Adipocyte (in vitro differentiated cells): Measurements from ENCODE around the gene TFDP1.

Source experiments
- DNase-seq: peaks from one replicate; pipeline ENCODE4 v3.0.0-alpha.2; 2015; ENCODE audit warnings: low read depth
- H3K27me3 ChIP-seq: replicated peaks from 2 replicates; pipeline ENCODE4 v1.7.0; 2013; ENCODE audit warnings: mild to moderate bottlenecking, low read length, moderate library complexity; ENCODE audit not compliant: control insufficient read depth, insufficient read depth
- H3K36me3 ChIP-seq: 2 replicates; pipeline ENCODE4 v1.7.0; 2013; ENCODE audit warnings: low read length, mild to moderate bottlenecking, moderate library complexity; ENCODE audit not compliant: control insufficient read depth, insufficient read depth, severe bottlenecking
- H3K4me1 ChIP-seq: 2 replicates; pipeline ENCODE4 v1.7.0; 2013; ENCODE audit warnings: mild to moderate bottlenecking, low read length, moderate library complexity; ENCODE audit not compliant: control insufficient read depth, insufficient read depth
- H3K4me3 ChIP-seq: 2 replicates; pipeline ENCODE4 v1.7.0; 2013; ENCODE audit warnings: mild to moderate bottlenecking, low read length, moderate library complexity
- H3K9ac ChIP-seq: 2 replicates; pipeline ENCODE4 v1.7.0; 2013; ENCODE audit warnings: mild to moderate bottlenecking, low read length, moderate library complexity
- H3K9me3 ChIP-seq: 2 replicates; pipeline ENCODE4 v1.7.0; 2013; ENCODE audit warnings: mild to moderate bottlenecking, low read length, moderate library complexity; ENCODE audit not compliant: control insufficient read depth

Gene TFDP1

GRCh38 chr13:113584205-113584869, at the start of gene TFDP1:
TSS of gene TFDP1 (plus strand) at chr13:113584753. CDS start at chr13:113585838, 1,085 bp downstream.
- Histone ChIP-seq H3K27me3 (no peaks in the 10 kb centered on the region), H3K4me1 (peaks cover 3% of the 10 kb centered on the region), H3K9ac (peak within 1 kb of the TSS; percentile 77), H3K4me3 (peak within 1 kb of the TSS; percentile 84), H3K9me3 (no peaks in the 10 kb centered on the region), H3K36me3 (peaks cover 12% of the 10 kb centered on the region)
- DNase-seq = peak; percentile 85

GRCh38 chr13:113535381-113535781, 49.2 kb upstream of the TFDP1 start:
- Histone ChIP-seq H3K27me3 (no peaks in the 10 kb centered on the region), H3K4me3 (no peak overlapping the region), H3K36me3 (peaks cover 52% of the 10 kb centered on the region), H3K4me1 (no peaks in the 10 kb centered on the region), H3K9me3 (no peaks in the 10 kb centered on the region), H3K9ac (no peak overlapping the region)
- DNase-seq = no peak

- Histone ChIP-seq H3K9me3 (no peaks in the 10 kb centered on the region), H3K27me3 (no peaks in the 10 kb centered on the region), H3K4me1 (no peaks in the 10 kb centered on the region), H3K9ac (no peak overlapping the region), H3K36me3 (peaks cover 44% of the 10 kb centered on the region), H3K4me3 (no peak overlapping the region)
- no peak for DNase-seq
These were observed 48.0 kb upstream of the TFDP1 start for GRCh38 chr13:113536461-113537110.

GRCh38 chr13:113537205-113537604, 47.3 kb upstream of the TFDP1 start:
- peaks cover 40% of the 10 kb centered on the region for H3K36me3 ChIP-seq
- no peaks in the 10 kb centered on the region for H3K9me3 ChIP-seq
- no peaks in the 10 kb centered on the region for H3K4me1 ChIP-seq
- DNase-seq = no peak
- no peaks in the 10 kb centered on the region for H3K27me3 ChIP-seq
- H3K4me3 ChIP-seq = no peak overlapping the region
- no peak overlapping the region for H3K9ac ChIP-seq

- no peaks in the 10 kb centered on the region for H3K4me1 ChIP-seq
- H3K9ac ChIP-seq = no peak overlapping the region
- no peaks in the 10 kb centered on the region for H3K9me3 ChIP-seq
- no peaks in the 10 kb centered on the region for H3K27me3 ChIP-seq
- DNase-seq = no peak
- H3K36me3 ChIP-seq = peaks cover 46% of the 10 kb centered on the region
- no peak overlapping the region for H3K4me3 ChIP-seq
These were observed 46.5 kb upstream of the TFDP1 start for GRCh38 chr13:113537909-113538688.

GRCh38 chr13:113538689-113539058, 45.9 kb upstream of the TFDP1 start:
- no peak for DNase-seq
- H3K27me3 ChIP-seq = no peaks in the 10 kb centered on the region
- H3K4me1 ChIP-seq = no peaks in the 10 kb centered on the region
- H3K36me3 ChIP-seq = peaks cover 45% of the 10 kb centered on the region
- H3K9me3 ChIP-seq = no peaks in the 10 kb centered on the region
- H3K9ac ChIP-seq = no peak overlapping the region
- no peak overlapping the region for H3K4me3 ChIP-seq

GRCh38 chr13:113539176-113539575, 45.4 kb upstream of the TFDP1 start:
- Histone ChIP-seq H3K9me3 (no peaks in the 10 kb centered on the region), H3K4me3 (no peak overlapping the region), H3K36me3 (peaks cover 40% of the 10 kb centered on the region), H3K9ac (no peak overlapping the region), H3K27me3 (no peaks in the 10 kb centered on the region), H3K4me1 (no peaks in the 10 kb centered on the region)
- no peak for DNase-seq

- Histone ChIP-seq H3K4me3 (no peak overlapping the region), H3K9me3 (no peaks in the 10 kb centered on the region), H3K4me1 (no peaks in the 10 kb centered on the region), H3K36me3 (peaks cover 36% of the 10 kb centered on the region), H3K9ac (no peak overlapping the region), H3K27me3 (no peaks in the 10 kb centered on the region)
- DNase-seq = no peak
These were observed 44.7 kb upstream of the TFDP1 start for GRCh38 chr13:113539822-113540221.

GRCh38 chr13:113540523-113540922, 44.0 kb upstream of the TFDP1 start:
- DNase-seq = no peak

GRCh38 chr13:113542751-113543424, 41.7 kb upstream of the TFDP1 start:
- no peak for DNase-seq
- Histone ChIP-seq H3K4me3 (no peak overlapping the region), H3K9me3 (no peaks in the 10 kb centered on the region), H3K9ac (no peak overlapping the region), H3K27me3 (no peaks in the 10 kb centered on the region), H3K4me1 (peaks cover 28% of the 10 kb centered on the region), H3K36me3 (peaks cover 22% of the 10 kb centered on the region)

More at GRCh38 chr13:113540523-113540922, 44.0 kb upstream of the TFDP1 start:
- H3K9ac ChIP-seq = no peak overlapping the region
- H3K9me3 ChIP-seq = no peaks in the 10 kb centered on the region
- peaks cover 5% of the 10 kb centered on the region for H3K4me1 ChIP-seq
- peaks cover 30% of the 10 kb centered on the region for H3K36me3 ChIP-seq
- H3K27me3 ChIP-seq = no peaks in the 10 kb centered on the region
- no peak overlapping the region for H3K4me3 ChIP-seq
